ENCODE results near the gene SCN9A. TPM values are rescaled to one million over a fixed set of nuclear protein-coding genes. Genes with fewer than 3 reads are reported as not detected.

SCN9A gene
- total and polyA plus RNA-seq, 12 donors, result 0.30 to 7.9 (median 1.7) TPM

DNA sequence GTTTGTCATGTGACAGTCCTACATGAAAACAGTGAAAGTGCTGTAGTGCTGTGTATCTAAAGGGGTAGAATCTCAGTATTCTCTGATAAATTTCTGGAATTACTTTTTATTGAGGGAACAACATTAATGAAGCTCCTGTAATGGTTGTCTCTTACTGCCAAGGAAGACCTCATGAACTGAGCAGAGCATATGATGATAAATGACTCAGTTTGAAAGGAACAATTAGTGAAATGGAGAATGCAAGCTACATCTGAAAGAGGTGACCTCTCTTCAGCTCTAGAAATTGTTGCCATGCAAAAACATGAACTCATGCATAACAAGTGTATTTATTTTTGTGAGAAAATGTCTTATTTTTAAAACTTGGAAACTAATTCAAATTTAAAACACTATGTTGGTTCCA lies 93.6 kb downstream of the SCN9A start:
- H3K4me1 ChIP-seq (replicated peaks in 1 of 2), result no peaks in the 10 kb centered on the region
- H3K36me3 ChIP-seq (replicated peaks in 1 of 2), result no peaks in the 10 kb centered on the region
- H3K9me3 ChIP-seq (replicated peaks in 1 of 3), result no peaks in the 10 kb centered on the region
- H3K4me3 ChIP-seq, result no peak overlapping the region
- TF ChIP-seq CTCF (IDR thresholded peaks at IDR 0.05) (no peak), POLR2A (IDR thresholded peaks at IDR 0.05) (no peak)
- H3K27ac ChIP-seq, result no peak overlapping the region
- no peaks in the 10 kb centered on the region for H3K27me3 ChIP-seq
- no peak for DNase-seq
- intact Hi-C loops (cut with DNase I), result no loop called here

DNA sequence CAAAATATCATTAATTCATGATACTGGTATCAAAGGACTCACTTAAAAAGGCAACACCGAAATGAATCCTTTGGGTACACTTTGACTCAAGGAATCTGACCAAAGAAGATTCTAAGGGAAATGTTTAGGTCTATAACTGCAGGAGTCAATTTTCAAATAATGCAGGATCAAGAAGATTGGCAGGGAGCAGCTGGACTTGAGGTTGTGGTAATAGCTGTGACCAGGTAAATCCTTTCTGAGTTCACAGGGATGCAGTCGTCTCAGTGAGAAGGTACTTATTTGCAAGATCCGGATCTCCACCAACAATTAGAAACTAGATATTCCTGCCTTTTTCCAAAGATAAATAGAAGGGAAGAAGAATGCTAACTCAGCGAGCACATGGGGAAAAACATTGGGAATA lies 96.9 kb downstream of the SCN9A start:
- Histone ChIP-seq H3K36me3 (replicated peaks in 1 of 2) (no peaks in the 10 kb centered on the region), H3K27ac (no peak overlapping the region), H3K27me3 (no peaks in the 10 kb centered on the region), H3K4me3 (no peak overlapping the region), H3K9me3 (replicated peaks in 1 of 3) (no peaks in the 10 kb centered on the region), H3K4me1 (replicated peaks in 1 of 2) (no peaks in the 10 kb centered on the region)
- WGBS, 4 donors, result 71 to 79% (median 74%) methylated on average over 4 of the region's 4 CpGs
- no peak for DNase-seq
- intact Hi-C loops (cut with DNase I), result no loop called here
- no peak for TF ChIP-seq CTCF (IDR thresholded peaks at IDR 0.05)
- no peak for TF ChIP-seq POLR2A (IDR thresholded peaks at IDR 0.05)

DNA sequence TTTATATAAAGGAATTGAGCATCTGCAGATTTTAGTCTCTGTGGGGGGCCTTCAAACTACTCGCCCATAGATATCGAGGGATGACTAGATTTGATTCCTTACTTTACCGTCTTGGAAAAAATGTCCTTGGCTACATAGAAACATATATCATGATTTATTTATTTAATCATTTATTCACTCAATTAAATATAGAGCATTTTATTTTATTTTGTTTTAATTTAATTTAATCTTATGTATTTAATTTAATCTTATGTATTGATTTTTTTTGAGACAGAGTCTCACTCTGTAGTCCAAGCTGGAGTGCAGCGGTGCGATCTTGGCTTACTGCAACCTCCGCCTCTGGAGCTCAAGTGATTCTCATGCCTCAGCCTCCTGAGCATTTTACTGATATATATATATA lies 105.4 kb downstream of the SCN9A start:
- no peak overlapping the region for H3K4me3 ChIP-seq
- no peaks in the 10 kb centered on the region for H3K36me3 ChIP-seq (replicated peaks in 1 of 2)
- H3K27ac ChIP-seq, result no peak overlapping the region
- no peaks in the 10 kb centered on the region for H3K27me3 ChIP-seq
- no peak for DNase-seq
- intact Hi-C loops (cut with DNase I), result no loop called here
- WGBS, 4 donors, result 85 to 91% (median 86%) methylated on average over 6 of the region's 6 CpGs
- no peak for TF ChIP-seq POLR2A (IDR thresholded peaks at IDR 0.05)
- H3K9me3 ChIP-seq (replicated peaks in 1 of 3), result no peaks in the 10 kb centered on the region
- no peaks in the 10 kb centered on the region for H3K4me1 ChIP-seq (replicated peaks in 1 of 2)

- no peaks in the 10 kb centered on the region for H3K9me3 ChIP-seq (replicated peaks in 1 of 3)
- H3K4me3 ChIP-seq, result no peak overlapping the region
- intact Hi-C loops (cut with DNase I), result no loop called here
- no peak for DNase-seq
- H3K27ac ChIP-seq, result no peak overlapping the region
- H3K27me3 ChIP-seq, result no peaks in the 10 kb centered on the region
- H3K36me3 ChIP-seq (replicated peaks in 1 of 2), result no peaks in the 10 kb centered on the region
- no peak for TF ChIP-seq CTCF (IDR thresholded peaks at IDR 0.05)
- no peak for TF ChIP-seq POLR2A (IDR thresholded peaks at IDR 0.05)
- no peaks in the 10 kb centered on the region for H3K4me1 ChIP-seq (replicated peaks in 1 of 2)
Observed at GRCh38 chr2:166269322-166269721, 106.4 kb downstream of the SCN9A start.

DNA sequence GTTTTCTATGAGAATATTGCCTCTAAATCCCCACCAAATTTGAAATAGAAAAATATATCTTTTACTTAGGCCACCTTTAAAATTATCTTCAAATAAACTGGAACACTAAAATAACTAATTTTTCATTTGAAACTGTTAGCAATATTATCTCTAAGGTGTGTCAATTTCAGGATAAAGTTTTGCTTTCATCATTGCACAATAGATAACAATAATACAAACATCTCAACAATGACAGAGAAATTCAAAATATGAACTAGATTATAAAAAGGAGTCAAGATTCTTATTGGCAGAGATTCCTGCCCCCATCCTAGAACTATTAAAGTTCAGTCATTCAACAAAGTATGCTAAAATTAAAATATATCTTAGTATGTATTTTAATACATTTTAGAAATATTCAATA lies 117.9 kb downstream of the SCN9A start:
- Histone ChIP-seq H3K27me3 (no peaks in the 10 kb centered on the region), H3K9me3 (replicated peaks in 1 of 3) (no peaks in the 10 kb centered on the region), H3K4me1 (replicated peaks in 1 of 2) (no peaks in the 10 kb centered on the region), H3K36me3 (replicated peaks in 1 of 2) (no peaks in the 10 kb centered on the region), H3K27ac (no peak overlapping the region), H3K4me3 (no peak overlapping the region)
- intact Hi-C loops (cut with DNase I), result no loop called here
- no peak for DNase-seq
- no peak for TF ChIP-seq POLR2A (IDR thresholded peaks at IDR 0.05)
- TF ChIP-seq CTCF (IDR thresholded peaks at IDR 0.05), result no peak

Measured in adrenal gland (tissue), 12 donors.